OCI-LY3 (cell line): ENCODE results near the gene TTI1.
A peak's percentile ranks its signal among the peaks of the same experiment; 100 is the strongest.

Experiments used
- CTCF ChIP-seq: fragments of 200-600, 300-600 bp; sonication (generic); IDR thresholded peaks from 2 replicates; pipeline ENCODE4 v1.5.1; 2014; ENCODE audit warnings: antibody characterized with exemption, low read length, low read depth
- EZH2phosphoT487 ChIP-seq: fragments of 200-600 bp; shearing (Covaris generic); IDR thresholded peaks from 2 replicates; pipeline ENCODE4 v1.6.1; 2018; ENCODE audit warnings: antibody characterized with exemption, mixed run types, low read depth

DNA sequence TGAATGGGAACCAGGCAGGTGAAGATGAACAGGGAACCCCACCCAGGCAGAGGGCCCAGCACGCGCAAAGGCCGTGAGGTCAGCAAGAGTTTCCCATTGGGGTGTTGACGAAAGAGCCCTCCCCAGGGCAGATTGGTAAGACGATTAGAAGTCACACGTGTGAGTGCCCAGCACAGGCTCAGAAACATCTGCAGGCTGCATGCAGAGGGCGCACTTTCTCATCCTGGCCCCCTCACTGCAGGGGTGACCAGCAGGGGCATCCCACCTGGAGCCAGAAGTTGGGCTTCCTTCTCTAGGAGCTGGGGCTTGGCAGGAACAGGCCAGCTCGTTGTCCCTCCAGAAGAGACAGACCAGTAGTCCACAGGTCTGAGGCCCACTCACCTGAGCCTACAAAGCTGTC is 91.9 kb downstream of the TTI1 start:
- TF ChIP-seq CTCF: peak; percentile 49
- no peak for TF ChIP-seq EZH2phosphoT487
